B cell (primary cell): ENCODE results near the gene YARS1.

Experiments used
- CTCF ChIP-seq: fragments of 200-600 bp; IDR thresholded peaks from one replicate; pipeline ENCODE4 v1.8.0; 2022; ENCODE audit warnings: antibody characterized with exemption, mild to moderate bottlenecking
- EZH2 ChIP-seq: IDR thresholded peaks from 2 replicates; pipeline ENCODE4 v1.6.1; 2012; ENCODE audit warnings: borderline replicate concordance, low read depth, mild to moderate bottlenecking, moderate library complexity, low read length; ENCODE audit not compliant: insufficient read depth, poor library complexity, severe bottlenecking

- TF ChIP-seq EZH2: no peak
- TF ChIP-seq CTCF: no peak
These were observed 6.8 kb downstream of the YARS1 start for GRCh38 chr1:32810358-32810757.
